Stimulated activated CD4-positive, alpha-beta T cell treated with anti-CD3 and anti-CD28 coated beads, Interleukin-4, amount 100 ng/mL, for 1 hour (primary cell): ENCODE results near the gene GRM8.

Source experiments
- DNase-seq: peaks from one replicate; pipeline ENCODE4 v3.0.0-alpha.2; 2020

The GRM8 gene

GRCh38 chr7:127252778-127253280 lies at the start of gene GRM8:
TSS of gene GRM8 (minus strand) at chr7:127252941.
- peak; percentile 24 for DNase-seq

GRCh38 chr7:127290801-127291361 lies 38.1 kb upstream of the GRM8 start:
- DNase-seq: no peak

GRCh38 chr7:127290116-127290655 lies 37.4 kb upstream of the GRM8 start:
- DNase-seq: no peak

GRCh38 chr7:127287133-127287532 lies 34.4 kb upstream of the GRM8 start:
- no peak for DNase-seq

- no peak for DNase-seq
Measured at GRCh38 chr7:127270093-127270492, 17.4 kb upstream of the GRM8 start.

GRCh38 chr7:127266047-127266446 lies 13.3 kb upstream of the GRM8 start:
- DNase-seq: no peak

- DNase-seq: no peak
Measured at GRCh38 chr7:127264219-127264618, 11.5 kb upstream of the GRM8 start.

GRCh38 chr7:127258111-127258510 lies 5.4 kb upstream of the GRM8 start:
- no peak for DNase-seq

- DNase-seq: no peak
Measured at GRCh38 chr7:127257086-127257485, 4.3 kb upstream of the GRM8 start.

GRCh38 chr7:127256041-127256725 lies 3.4 kb upstream of the GRM8 start:
- DNase-seq: no peak

GRCh38 chr7:127254163-127254684 lies 1.5 kb upstream of the GRM8 start:
- no peak for DNase-seq

GRCh38 chr7:127253281-127254162 lies 781 bp upstream of the GRM8 start:
- DNase-seq: peak; percentile 69

GRCh38 chr7:127252377-127252713 lies 396 bp downstream of the GRM8 start:
- DNase-seq: no peak

- DNase-seq: peak; percentile 29
Measured at GRCh38 chr7:127251465-127252376, 1.0 kb downstream of the GRM8 start.

- DNase-seq: no peak
Measured at GRCh38 chr7:127251036-127251464, 1.7 kb downstream of the GRM8 start.

- no peak for DNase-seq
Measured at GRCh38 chr7:127250312-127251035, 2.3 kb downstream of the GRM8 start.

GRCh38 chr7:127245607-127246006 lies 7.1 kb downstream of the GRM8 start:
- DNase-seq: no peak

- DNase-seq: no peak
Measured at GRCh38 chr7:127245002-127245401, 7.7 kb downstream of the GRM8 start.

GRCh38 chr7:127239814-127240213 lies 12.9 kb downstream of the GRM8 start:
- DNase-seq: no peak

GRCh38 chr7:127233630-127234029 lies 19.1 kb downstream of the GRM8 start:
- DNase-seq: no peak

GRCh38 chr7:127231415-127231814 lies 21.3 kb downstream of the GRM8 start:
- no peak for DNase-seq
